Measurements from ENCODE around the gene KCNJ6. TPM values are rescaled to one million over a fixed set of nuclear protein-coding genes. Genes with fewer than 3 reads are reported as not detected.

KCNJ6 gene
- total and polyA plus RNA-seq, 9 of the 15 experiments (the other 6 are each of a cell fraction or from before 2014, with no cell fraction given): 0.06 to 0.21 (median 0.13) TPM; not detected in 1

GRCh38 chr21:37566790-37567615 is 349.3 kb downstream of the KCNJ6 start (continued):
- TF ChIP-seq ZNF133 (CRISPR knock-in tag; IDR thresholded peaks at IDR 0.05) (peak; percentile 76; the same call in 1 of the 2 replicates), ZNF316 (IDR thresholded peaks at IDR 0.05) (peak; percentile 50), CBX8 (IDR thresholded peaks at IDR 0.05; ENCODE audit: borderline replicate concordance, extremely low read depth, low read depth, low read length, poor library complexity, severe bottlenecking) (no peak), HDAC2 (IDR thresholded peaks at IDR 0.05) (peak; percentile 37; the same call in 1 of the 2 replicates), GABPA (tag; conservative IDR thresholded peaks at IDR 0.05; ENCODE audit: low read depth) (peak; percentile 53), SMARCC2 (IDR thresholded peaks at IDR 0.05; ENCODE audit: low read depth) (no peak), ZNF586 (CRISPR knock-in tag; conservative IDR thresholded peaks at IDR 0.05) (no peak), GTF2E2 (tag; IDR thresholded peaks at IDR 0.05) (peak; percentile 74; the same call in 1 of the 2 replicates), CTCF (IDR thresholded peaks at IDR 0.05 in 2 of 3, conservative IDR thresholded peaks at IDR 0.05 in 1 of 3; ENCODE audit: insufficient read depth in 2 of 3, low read depth in 1 of 3, low read length in 3 of 3) (no peak), RUNX1 (IDR thresholded peaks at IDR 0.05; ENCODE audit: low read depth) (no peak), ILF3 (IDR thresholded peaks at IDR 0.05; ENCODE audit: borderline replicate concordance) (no peak), PCBP1 (IDR thresholded peaks at IDR 0.05; ENCODE audit: low read depth, low read length, poor library complexity, severe bottlenecking) (no peak), HOXB6 (CRISPR knock-in tag; IDR thresholded peaks at IDR 0.05; ENCODE audit: borderline replicate concordance) (0 out of 2 replicates have a peak, but pooled peaks have one; percentile 43), MCM2 (IDR thresholded peaks at IDR 0.05; ENCODE audit: low read depth) (no peak), BRCA1 (IDR thresholded peaks at IDR 0.05) (no peak), BRCA1 (CRISPR knock-in tag; IDR thresholded peaks at IDR 0.05) (no peak), CREB1 (IDR thresholded peaks at IDR 0.05) (no peak), CREB1 (CRISPR knock-in tag; IDR thresholded peaks at IDR 0.05) (no peak), POLR3A (IDR thresholded peaks at IDR 0.05; ENCODE audit: borderline replicate concordance, extremely low read depth, insufficient read depth, insufficient read length) (no peak), NUFIP1 (IDR thresholded peaks at IDR 0.05; ENCODE audit: partially characterized antibody) (peak; percentile 96), GABPB2 (CRISPR knock-in tag; conservative IDR thresholded peaks at IDR 0.05) (peak; percentile 80; the same call in 1 of the 2 replicates), SREBF1 (IDR thresholded peaks at IDR 0.05; ENCODE audit: borderline replicate concordance, low read depth, low read length) (no peak), ZFX (CRISPR knock-in tag; IDR thresholded peaks at IDR 0.05) (no peak)
- TF ChIP-seq, protein P1, sequence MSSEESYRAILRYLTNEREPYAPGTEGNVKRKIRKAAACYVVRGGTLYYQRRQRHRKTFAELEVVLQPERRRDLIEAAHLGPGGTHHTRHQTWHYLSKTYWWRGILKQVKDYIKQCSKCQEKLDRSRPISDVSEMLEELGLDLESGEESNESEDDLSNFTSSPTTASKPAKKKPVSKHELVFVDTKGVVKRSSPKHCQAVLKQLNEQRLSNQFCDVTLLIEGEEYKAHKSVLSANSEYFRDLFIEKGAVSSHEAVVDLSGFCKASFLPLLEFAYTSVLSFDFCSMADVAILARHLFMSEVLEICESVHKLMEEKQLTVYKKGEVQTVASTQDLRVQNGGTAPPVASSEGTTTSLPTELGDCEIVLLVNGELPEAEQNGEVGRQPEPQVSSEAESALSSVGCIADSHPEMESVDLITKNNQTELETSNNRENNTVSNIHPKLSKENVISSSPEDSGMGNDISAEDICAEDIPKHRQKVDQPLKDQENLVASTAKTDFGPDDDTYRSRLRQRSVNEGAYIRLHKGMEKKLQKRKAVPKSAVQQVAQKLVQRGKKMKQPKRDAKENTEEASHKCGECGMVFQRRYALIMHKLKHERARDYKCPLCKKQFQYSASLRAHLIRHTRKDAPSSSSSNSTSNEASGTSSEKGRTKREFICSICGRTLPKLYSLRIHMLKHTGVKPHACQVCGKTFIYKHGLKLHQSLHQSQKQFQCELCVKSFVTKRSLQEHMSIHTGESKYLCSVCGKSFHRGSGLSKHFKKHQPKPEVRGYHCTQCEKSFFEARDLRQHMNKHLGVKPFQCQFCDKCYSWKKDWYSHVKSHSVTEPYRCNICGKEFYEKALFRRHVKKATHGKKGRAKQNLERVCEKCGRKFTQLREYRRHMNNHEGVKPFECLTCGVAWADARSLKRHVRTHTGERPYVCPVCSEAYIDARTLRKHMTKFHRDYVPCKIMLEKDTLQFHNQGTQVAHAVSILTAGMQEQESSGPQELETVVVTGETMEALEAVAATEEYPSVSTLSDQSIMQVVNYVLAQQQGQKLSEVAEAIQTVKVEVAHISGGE (CRISPR knock-in tag; IDR thresholded peaks at IDR 0.05): peak in 1 of 3 experiments; percentile 86; a peak in 2 of 6 replicates

All from K562 (cell line).